SK-N-SH (cell line): ENCODE data around the gene ZNHIT3. TPM values are rescaled to one million over a fixed set of nuclear protein-coding genes. Genes with fewer than 3 reads are reported as not detected.

Source experiments
- CTCF ChIA-PET: fragments of 300-600, 350-600 bp; formaldehyde crosslinking; extraction: SDS; loops from one replicate; lab custom pipeline; 2021; lab: Yijun Ruan, JAX
- POLR2A ChIA-PET: fragments of 350-600 bp; sonication (Branson Sonifier 250); formaldehyde crosslinking; extraction: SDS; loops from one replicate; lab custom pipeline; 2020; ENCODE audit warnings: antibody characterized with exemption, inconsistent platforms; lab: Yijun Ruan, JAX
- DNase-seq: peaks from one replicate; pipeline ENCODE4 v3.0.0; 2012
- H2AFZ ChIP-seq: fragments of 200-600 bp; sonication (generic); 2 replicates; pipeline ENCODE4 v1.8.1; 2016; ENCODE audit warnings: antibody characterized with exemption, mild to moderate bottlenecking, low read depth
- H3F3A ChIP-seq: fragments of 200-600 bp; sonication (generic); replicated peaks from 2 replicates; pipeline ENCODE3; 2016; ENCODE audit warnings: antibody characterized with exemption, mild to moderate bottlenecking; ENCODE audit not compliant: insufficient read depth
- H3K27ac ChIP-seq, 2 experiments: fragments of 200-500 bp in 1 of 2; fragments of 200-600 bp in 1 of 2; sonication (Bioruptor generic) in 1 of 2; sonication (generic), shearing (Covaris generic) in 1 of 2; 2 replicates each; pipeline versions ENCODE4 v1.5.1 to v1.6.1; 2014 to 2016; ENCODE audit warnings: low read depth in 2 of 2, inconsistent platforms in 1 of 2, low read length in 1 of 2, mild to moderate bottlenecking in 1 of 2, mixed read lengths in 1 of 2
- H3K27me3 ChIP-seq: fragments of 200-600 bp; sonication (generic), shearing (Covaris generic); 2 replicates; pipeline ENCODE4 v1.6.1; 2016; ENCODE audit warnings: mixed run types; ENCODE audit not compliant: insufficient read depth
- H3K36me3 ChIP-seq, 2 experiments: fragments of 200-500 bp in 1 of 2; fragments of 200-600 bp in 1 of 2; sonication (Bioruptor generic) in 1 of 2; sonication (generic) in 1 of 2; replicated peaks in 1 of 2; 2 replicates each; pipeline versions ENCODE3 to v1.5.1; 2014 to 2016; ENCODE audit warnings: low read length in 1 of 2, mild to moderate bottlenecking in 1 of 2; ENCODE audit not compliant: insufficient read depth in 2 of 2, control insufficient read depth in 1 of 2
- H3K4me1 ChIP-seq, 2 experiments: fragments of 200-500 bp in 1 of 2; fragments of 200-600 bp in 1 of 2; sonication (Bioruptor generic) in 1 of 2; sonication (generic), shearing (Covaris generic) in 1 of 2; 2 replicates each; pipeline versions ENCODE4 v1.5.1 to v1.6.1; 2014 to 2016; ENCODE audit warnings: low read depth in 1 of 2, low read length in 1 of 2, mixed run types in 1 of 2; ENCODE audit not compliant: insufficient read depth in 2 of 2, control insufficient read depth in 1 of 2
- H3K4me2 ChIP-seq: fragments of 200-600 bp; sonication (generic), shearing (Covaris generic); 2 replicates; pipeline ENCODE4 v1.6.1; 2017; ENCODE audit warnings: mixed run types
- H3K4me3 ChIP-seq, 2 experiments: fragments of 200-500 bp in 1 of 2; fragments of 200-600 bp in 1 of 2; sonication (Bioruptor generic) in 1 of 2; sonication (generic), shearing (Covaris generic) in 1 of 2; 2 replicates each; pipeline versions ENCODE4 v1.5.1 to v1.8.1; 2014 to 2016; ENCODE audit warnings: low read depth in 2 of 2, inconsistent platforms in 1 of 2, low read length in 1 of 2, mild to moderate bottlenecking in 1 of 2, mixed read lengths in 1 of 2, moderate library complexity in 1 of 2
- H3K79me2 ChIP-seq: fragments of 200-600 bp; sonication (generic); 2 replicates; pipeline ENCODE4 v1.8.1; 2017; ENCODE audit warnings: mild to moderate bottlenecking; ENCODE audit not compliant: insufficient read depth
- H3K9ac ChIP-seq: fragments of 200-600 bp; sonication (generic); 2 replicates; pipeline ENCODE4 v1.6.1; 2017; ENCODE audit warnings: mixed run types
- H3K9me2 ChIP-seq: fragments of 200-600 bp; sonication (generic); 2 replicates; pipeline ENCODE4 v1.6.1; 2017; ENCODE audit warnings: mixed run types
- H3K9me3 ChIP-seq: fragments of 200-600 bp; sonication (generic); 2 replicates; pipeline ENCODE4 v1.6.1; 2017; ENCODE audit warnings: mixed run types, mild to moderate bottlenecking, moderate library complexity
- H4K20me1 ChIP-seq: fragments of 200-600 bp; sonication (generic); 2 replicates; pipeline ENCODE4 v1.6.1; 2017; ENCODE audit warnings: mild to moderate bottlenecking, mixed run types; ENCODE audit not compliant: insufficient read depth
- CHD2 ChIP-seq: fragments of 150-350 bp; IDR thresholded peaks from 2 replicates; pipeline ENCODE4 v1.6.1; 2018; ENCODE audit warnings: low read length; ENCODE audit not compliant: partially characterized antibody
- FOSL2 ChIP-seq: IDR thresholded peaks from 2 replicates; pipeline ENCODE4 v1.4.0; 2012; ENCODE audit warnings: low read depth, mild to moderate bottlenecking, moderate library complexity, borderline replicate concordance
- FOXM1 ChIP-seq: IDR thresholded peaks from 2 replicates; pipeline ENCODE4 v1.4.0; 2012; ENCODE audit warnings: low read depth, mild to moderate bottlenecking
- GATA2 ChIP-seq: sonication (generic); formaldehyde crosslinking; IDR thresholded peaks from 2 replicates; pipeline ENCODE4 v1.5.0; 2020; ENCODE audit warnings: mild to moderate bottlenecking, missing genetic modification reagents
- RCOR1 ChIP-seq: fragments of 150-350 bp; IDR thresholded peaks from 2 replicates; pipeline ENCODE4 v1.6.1; 2017; ENCODE audit warnings: antibody characterized with exemption, low read length
- RFX5 ChIP-seq: IDR thresholded peaks from 2 replicates; pipeline ENCODE4 v1.6.1; 2012; ENCODE audit warnings: mild to moderate bottlenecking, improper control_type of control experiment, low read length
- RXRA ChIP-seq: IDR thresholded peaks from 2 replicates; pipeline ENCODE4 v1.4.0; 2012; ENCODE audit warnings: low read depth, mild to moderate bottlenecking, borderline replicate concordance
- SIN3A ChIP-seq: IDR thresholded peaks from 2 replicates; pipeline ENCODE4 v1.6.1; 2012; ENCODE audit warnings: low read depth, mild to moderate bottlenecking, low read length, moderate library complexity, borderline replicate concordance
- SMC3 ChIP-seq: IDR thresholded peaks from 2 replicates; pipeline ENCODE4 v1.6.1; 2012; ENCODE audit warnings: low read depth, low read length, improper control_type of control experiment
- TAF1 ChIP-seq: IDR thresholded peaks from 2 replicates; pipeline ENCODE4 v1.6.1; 2012; ENCODE audit warnings: low read depth, mild to moderate bottlenecking, low read length, moderate library complexity, borderline replicate concordance
- WGBS: methylation state at CpG from one replicate; pipeline ENCODE4 v1.1.6; 2017; ENCODE audit warnings: low lambda C conversion rate; 5-methylcytosine and 5-hydroxymethylcytosine counted together
- polyA plus RNA-seq, 3 experiments: library from polyadenylated mRNA; depleted of rRNA; stranded (reverse); fragments of >200 nt; gene quantifications; 2 replicates each; pipeline ENCODE4 v1.2.3, GENCODE V29; 2012
- TF ChIP-seq, protein P1 (sequence below): IDR thresholded peaks from 2 replicates; pipeline ENCODE4 v1.4.0; 2012; ENCODE audit warnings: low read depth, borderline replicate concordance
- TF ChIP-seq, protein P2 (sequence below): IDR thresholded peaks from 2 replicates; pipeline ENCODE4 v1.4.0; 2012; ENCODE audit warnings: low read depth
- TF ChIP-seq, protein P3 (sequence below): IDR thresholded peaks from 2 replicates; pipeline ENCODE4 v1.4.0; 2012; ENCODE audit warnings: low read depth, borderline replicate concordance
- TF ChIP-seq, protein P4 (sequence below): IDR thresholded peaks from 2 replicates; pipeline ENCODE4; 2012
- TF ChIP-seq, protein P5 (sequence below): fragments of 150-350 bp; IDR thresholded peaks from 2 replicates; pipeline ENCODE4 v1.6.1; 2017; ENCODE audit warnings: antibody characterized with exemption, low read length, low read depth, borderline replicate concordance

Gene ZNHIT3
- polyA plus RNA-seq, 1 of the 3 experiments (the other 2 are of a cell fraction) = 59.9 TPM

DNA sequence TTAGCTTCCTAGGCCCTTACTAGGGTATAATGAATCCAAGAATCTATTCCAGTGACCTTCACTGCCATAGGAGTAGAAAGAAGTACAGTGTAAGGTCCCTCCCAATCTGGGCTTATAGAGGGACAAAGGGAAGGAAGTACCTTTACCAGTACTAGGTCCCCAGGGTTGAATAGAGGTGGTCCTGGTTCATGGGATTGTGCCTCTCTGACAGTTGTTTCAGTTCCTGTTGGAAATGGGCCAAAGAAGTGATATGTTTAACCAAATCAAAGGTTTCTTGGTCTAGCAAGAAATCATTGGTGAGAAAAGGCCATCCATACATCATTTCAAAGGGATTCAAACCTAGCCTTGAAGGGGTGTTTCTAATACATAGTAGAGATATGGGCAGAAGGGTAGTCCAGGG, 16.0 kb upstream of the ZNHIT3 start (continued):
- no peak for TF ChIP-seq RCOR1

DNA sequence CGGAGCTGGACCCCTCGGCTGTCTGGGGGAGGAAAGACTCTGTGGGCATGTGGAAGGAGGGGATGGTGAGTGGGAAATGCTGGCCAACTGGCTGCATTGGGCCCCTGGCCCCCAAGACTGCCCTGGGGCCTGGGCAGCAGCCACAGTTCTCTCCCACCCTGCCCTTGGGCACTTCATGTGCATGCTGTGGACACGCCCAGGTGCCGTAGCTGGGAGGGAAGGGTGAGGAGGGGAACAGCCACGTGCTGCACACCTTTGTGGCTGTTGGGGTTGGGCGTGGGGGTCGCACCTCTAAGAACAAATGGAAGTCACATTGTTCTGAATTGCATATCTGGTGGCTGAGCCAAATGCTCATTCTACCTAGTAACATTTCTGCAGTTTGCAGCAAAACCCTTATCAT, 11.9 kb upstream of the ZNHIT3 start:
- POLR2A ChIA-PET = no interaction called here
- no peak for DNase-seq
- Histone ChIP-seq H3K27me3 (peaks cover 37% of the 10 kb centered on the region; the same call in 1 of the 2 replicates), H3K4me2 (no peak overlapping the region), H2AFZ (no peak overlapping the region), H3K9ac (no peak overlapping the region), H3K9me3 (no peaks in the 10 kb centered on the region), H3K9me2 (no peaks in the 10 kb centered on the region), H3K27ac (no peak overlapping the region), H3K4me1 (no peaks in the 10 kb centered on the region), H3K4me3 (no peak overlapping the region), H3K79me2 (no peaks in the 10 kb centered on the region), H3F3A (no peaks in the 10 kb centered on the region), H4K20me1 (no peaks in the 10 kb centered on the region), H3K36me3 (no peaks in the 10 kb centered on the region)
- TF ChIP-seq SMC3 = no peak
- CTCF ChIA-PET = interaction anchor here (0.8 to 1.7 kb wide), 2 partner anchors 9 to 60 kb away, joined by 3 to 6 read pairs; partner anchors contain the start of genes MYO19 and PIGW
- WGBS = 1% methylated on average over 7 of the region's 7 CpGs

DNA sequence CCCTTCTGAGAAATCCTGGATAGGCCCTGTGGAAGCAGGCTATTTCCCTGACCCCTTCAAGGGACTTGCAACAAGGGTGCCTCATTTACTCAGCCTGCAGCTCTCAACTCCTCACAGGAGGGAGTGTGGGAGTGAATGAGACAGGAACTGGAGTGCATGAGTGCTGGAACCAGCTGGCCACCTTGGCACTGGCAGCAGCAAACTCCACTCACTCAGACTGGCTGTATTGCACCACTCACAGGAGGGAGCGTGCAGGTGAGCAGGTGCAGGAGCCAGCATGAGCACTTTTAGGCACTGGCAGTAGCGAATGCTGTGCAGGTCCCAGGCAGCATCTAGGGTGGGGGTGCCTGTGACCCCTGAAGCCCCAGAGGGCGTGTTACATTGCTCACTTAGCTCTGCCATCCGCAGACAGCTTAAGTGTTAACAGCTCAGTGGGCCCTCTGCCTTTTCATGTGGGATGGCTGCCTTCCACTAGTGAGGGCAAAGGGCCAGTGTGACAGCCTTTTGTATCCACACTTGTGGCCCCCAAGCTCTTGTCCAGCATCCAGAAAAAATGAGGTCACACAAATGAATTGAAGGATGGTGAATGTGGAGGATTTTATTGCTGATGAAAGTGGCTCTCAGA, 11.0 kb upstream of the ZNHIT3 start:
- Histone ChIP-seq H3K4me1 (no peaks in the 10 kb centered on the region), H3K36me3 (no peaks in the 10 kb centered on the region), H3K9me2 (no peaks in the 10 kb centered on the region), H3K4me3 (no peak overlapping the region), H3K79me2 (no peaks in the 10 kb centered on the region), H4K20me1 (no peaks in the 10 kb centered on the region), H3F3A (no peaks in the 10 kb centered on the region), H3K9ac (no peak overlapping the region), H3K27me3 (peaks cover 41% of the 10 kb centered on the region; the same call in 1 of the 2 replicates), H3K4me2 (no peak overlapping the region), H3K27ac (no peak overlapping the region), H3K9me3 (no peaks in the 10 kb centered on the region), H2AFZ (no peak overlapping the region)
- WGBS = 0% methylated on average over 2 of the region's 4 CpGs
- no peak for DNase-seq
- ChIA-PET POLR2A (no interaction called here), CTCF (interaction anchor here (0.8 to 1.7 kb wide), 2 partner anchors 8 to 59 kb away, joined by 3 to 6 read pairs; partner anchors contain the start of genes MYO19 and PIGW)
- TF ChIP-seq FOSL2 (no peak), RCOR1 (no peak), RXRA (no peak), FOXM1 (no peak), GATA2 (CRISPR knock-in tag) (no peak), RFX5 (no peak), SIN3A (no peak), CHD2 (no peak), TAF1 (no peak)
- TF ChIP-seq, protein P1, sequence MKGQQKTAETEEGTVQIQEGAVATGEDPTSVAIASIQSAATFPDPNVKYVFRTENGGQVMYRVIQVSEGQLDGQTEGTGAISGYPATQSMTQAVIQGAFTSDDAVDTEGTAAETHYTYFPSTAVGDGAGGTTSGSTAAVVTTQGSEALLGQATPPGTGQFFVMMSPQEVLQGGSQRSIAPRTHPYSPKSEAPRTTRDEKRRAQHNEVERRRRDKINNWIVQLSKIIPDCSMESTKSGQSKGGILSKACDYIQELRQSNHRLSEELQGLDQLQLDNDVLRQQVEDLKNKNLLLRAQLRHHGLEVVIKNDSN = no peak
- TF ChIP-seq, protein P2, sequence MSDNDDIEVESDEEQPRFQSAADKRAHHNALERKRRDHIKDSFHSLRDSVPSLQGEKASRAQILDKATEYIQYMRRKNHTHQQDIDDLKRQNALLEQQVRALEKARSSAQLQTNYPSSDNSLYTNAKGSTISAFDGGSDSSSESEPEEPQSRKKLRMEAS = no peak
- TF ChIP-seq, protein P3, sequence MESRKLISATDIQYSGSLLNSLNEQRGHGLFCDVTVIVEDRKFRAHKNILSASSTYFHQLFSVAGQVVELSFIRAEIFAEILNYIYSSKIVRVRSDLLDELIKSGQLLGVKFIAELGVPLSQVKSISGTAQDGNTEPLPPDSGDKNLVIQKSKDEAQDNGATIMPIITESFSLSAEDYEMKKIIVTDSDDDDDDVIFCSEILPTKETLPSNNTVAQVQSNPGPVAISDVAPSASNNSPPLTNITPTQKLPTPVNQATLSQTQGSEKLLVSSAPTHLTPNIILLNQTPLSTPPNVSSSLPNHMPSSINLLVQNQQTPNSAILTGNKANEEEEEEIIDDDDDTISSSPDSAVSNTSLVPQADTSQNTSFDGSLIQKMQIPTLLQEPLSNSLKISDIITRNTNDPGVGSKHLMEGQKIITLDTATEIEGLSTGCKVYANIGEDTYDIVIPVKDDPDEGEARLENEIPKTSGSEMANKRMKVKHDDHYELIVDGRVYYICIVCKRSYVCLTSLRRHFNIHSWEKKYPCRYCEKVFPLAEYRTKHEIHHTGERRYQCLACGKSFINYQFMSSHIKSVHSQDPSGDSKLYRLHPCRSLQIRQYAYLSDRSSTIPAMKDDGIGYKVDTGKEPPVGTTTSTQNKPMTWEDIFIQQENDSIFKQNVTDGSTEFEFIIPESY = no peak
- TF ChIP-seq, protein P4, sequence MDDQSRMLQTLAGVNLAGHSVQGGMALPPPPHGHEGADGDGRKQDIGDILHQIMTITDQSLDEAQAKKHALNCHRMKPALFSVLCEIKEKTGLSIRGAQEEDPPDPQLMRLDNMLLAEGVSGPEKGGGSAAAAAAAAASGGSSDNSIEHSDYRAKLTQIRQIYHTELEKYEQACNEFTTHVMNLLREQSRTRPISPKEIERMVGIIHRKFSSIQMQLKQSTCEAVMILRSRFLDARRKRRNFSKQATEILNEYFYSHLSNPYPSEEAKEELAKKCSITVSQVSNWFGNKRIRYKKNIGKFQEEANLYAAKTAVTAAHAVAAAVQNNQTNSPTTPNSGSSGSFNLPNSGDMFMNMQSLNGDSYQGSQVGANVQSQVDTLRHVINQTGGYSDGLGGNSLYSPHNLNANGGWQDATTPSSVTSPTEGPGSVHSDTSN = no peak
- TF ChIP-seq, protein P5, sequence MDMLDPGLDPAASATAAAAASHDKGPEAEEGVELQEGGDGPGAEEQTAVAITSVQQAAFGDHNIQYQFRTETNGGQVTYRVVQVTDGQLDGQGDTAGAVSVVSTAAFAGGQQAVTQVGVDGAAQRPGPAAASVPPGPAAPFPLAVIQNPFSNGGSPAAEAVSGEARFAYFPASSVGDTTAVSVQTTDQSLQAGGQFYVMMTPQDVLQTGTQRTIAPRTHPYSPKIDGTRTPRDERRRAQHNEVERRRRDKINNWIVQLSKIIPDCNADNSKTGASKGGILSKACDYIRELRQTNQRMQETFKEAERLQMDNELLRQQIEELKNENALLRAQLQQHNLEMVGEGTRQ = no peak
